Gastroesophageal sphincter (tissue), 3 donors: ENCODE measurements around the gene MBOAT1.

Experiments
- EP300 ChIP-seq: sonication (generic); formaldehyde crosslinking; IDR thresholded peaks from one replicate; pipeline ENCODE4 v1.6.1; 2017; ENCODE audit warnings: antibody characterized with exemption, mild to moderate bottlenecking
- POLR2AphosphoS5 ChIP-seq: sonication (generic); formaldehyde crosslinking; IDR thresholded peaks from one replicate; pipeline ENCODE4 v1.6.1; 2017; ENCODE audit warnings: antibody characterized with exemption
- TF ChIP-seq, protein P1 (sequence below), 4 experiments: fragments of 200-600 bp in 2 of 4; fragments of 450-650 bp in 2 of 4; sonication (generic) in 1 of 4; IDR thresholded peaks; one replicate each; pipeline ENCODE4 v1.5.1; 2017 to 2019; ENCODE audit warnings: antibody characterized with exemption in 4 of 4, mild to moderate bottlenecking in 2 of 4, moderate library complexity in 2 of 4

- TF ChIP-seq, protein P1, sequence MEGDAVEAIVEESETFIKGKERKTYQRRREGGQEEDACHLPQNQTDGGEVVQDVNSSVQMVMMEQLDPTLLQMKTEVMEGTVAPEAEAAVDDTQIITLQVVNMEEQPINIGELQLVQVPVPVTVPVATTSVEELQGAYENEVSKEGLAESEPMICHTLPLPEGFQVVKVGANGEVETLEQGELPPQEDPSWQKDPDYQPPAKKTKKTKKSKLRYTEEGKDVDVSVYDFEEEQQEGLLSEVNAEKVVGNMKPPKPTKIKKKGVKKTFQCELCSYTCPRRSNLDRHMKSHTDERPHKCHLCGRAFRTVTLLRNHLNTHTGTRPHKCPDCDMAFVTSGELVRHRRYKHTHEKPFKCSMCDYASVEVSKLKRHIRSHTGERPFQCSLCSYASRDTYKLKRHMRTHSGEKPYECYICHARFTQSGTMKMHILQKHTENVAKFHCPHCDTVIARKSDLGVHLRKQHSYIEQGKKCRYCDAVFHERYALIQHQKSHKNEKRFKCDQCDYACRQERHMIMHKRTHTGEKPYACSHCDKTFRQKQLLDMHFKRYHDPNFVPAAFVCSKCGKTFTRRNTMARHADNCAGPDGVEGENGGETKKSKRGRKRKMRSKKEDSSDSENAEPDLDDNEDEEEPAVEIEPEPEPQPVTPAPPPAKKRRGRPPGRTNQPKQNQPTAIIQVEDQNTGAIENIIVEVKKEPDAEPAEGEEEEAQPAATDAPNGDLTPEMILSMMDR (IDR thresholded peaks at IDR 0.05): no peak
- no peak for TF ChIP-seq EP300
- no peak for TF ChIP-seq POLR2AphosphoS5
Observed at GRCh38 chr6:20159781-20160540, 52.3 kb downstream of the MBOAT1 start.
